HG02610 (cell line): ENCODE data around the gene ZDHHC3.
"Not testable (repeated sequence)": the region's sequence is repeated elsewhere in the genome, so short reads cannot be mapped to it uniquely, and the experiment has no call there.

ENCODE experiments used
- ATAC-seq: cut with Tn5 transposase; IDR thresholded peaks from one replicate; pipeline ENCODE4 v1.9.1; 2021; ENCODE audit warnings: mild to moderate bottlenecking, moderate library complexity; ENCODE audit not compliant: unreplicated experiment

ZDHHC3 gene

DNA sequence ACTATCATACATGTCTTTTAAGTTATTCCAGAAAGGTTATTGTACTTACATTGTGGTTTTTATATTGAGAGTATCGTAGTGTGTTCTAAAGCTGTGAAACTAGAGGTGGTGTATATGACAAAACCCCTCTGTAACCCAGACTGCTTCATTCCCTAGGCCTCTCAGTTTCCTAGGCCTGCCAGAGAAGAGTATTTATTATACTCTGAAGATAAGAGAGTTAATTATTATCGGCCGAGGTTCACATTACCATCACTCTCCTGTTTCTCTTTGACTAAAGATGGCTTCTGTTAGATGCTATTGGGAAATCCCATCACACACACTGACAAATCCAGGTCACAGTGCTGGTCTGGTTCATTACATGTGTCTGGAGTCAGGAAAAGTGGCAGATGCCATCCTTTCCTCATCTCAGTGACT is 20.6 kb upstream of the ZDHHC3 start:
- ATAC-seq: no peak

DNA sequence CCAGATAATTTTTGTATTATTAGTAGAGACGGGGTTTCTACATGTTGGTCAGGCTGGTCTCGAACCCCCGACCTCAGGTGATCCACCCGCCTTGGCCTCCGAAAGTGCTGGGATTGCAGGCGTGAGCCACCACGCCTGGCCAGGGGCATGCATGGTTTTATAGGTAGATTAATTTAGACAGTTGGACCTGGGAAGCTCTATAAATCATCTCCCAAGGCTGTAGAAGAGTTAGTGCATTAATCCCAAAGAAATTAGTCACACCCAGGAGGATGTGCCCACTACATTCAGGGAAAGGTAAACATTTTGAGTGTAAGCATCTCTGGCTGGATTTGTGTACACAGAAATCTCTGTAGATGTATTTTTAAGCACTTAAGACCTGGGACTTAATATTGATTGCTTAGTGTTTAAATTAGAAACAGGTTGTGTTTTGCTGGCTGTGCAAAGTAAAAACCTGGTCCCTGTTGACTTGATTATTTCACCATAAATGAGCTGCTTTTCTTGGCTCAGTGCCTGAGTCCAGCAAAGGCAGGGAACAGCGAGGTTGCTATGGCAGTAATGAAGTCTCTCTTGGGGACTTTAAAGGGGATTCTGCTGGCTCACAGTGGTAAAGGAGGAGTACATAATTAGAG is 19.3 kb upstream of the ZDHHC3 start:
- no peak for ATAC-seq

DNA sequence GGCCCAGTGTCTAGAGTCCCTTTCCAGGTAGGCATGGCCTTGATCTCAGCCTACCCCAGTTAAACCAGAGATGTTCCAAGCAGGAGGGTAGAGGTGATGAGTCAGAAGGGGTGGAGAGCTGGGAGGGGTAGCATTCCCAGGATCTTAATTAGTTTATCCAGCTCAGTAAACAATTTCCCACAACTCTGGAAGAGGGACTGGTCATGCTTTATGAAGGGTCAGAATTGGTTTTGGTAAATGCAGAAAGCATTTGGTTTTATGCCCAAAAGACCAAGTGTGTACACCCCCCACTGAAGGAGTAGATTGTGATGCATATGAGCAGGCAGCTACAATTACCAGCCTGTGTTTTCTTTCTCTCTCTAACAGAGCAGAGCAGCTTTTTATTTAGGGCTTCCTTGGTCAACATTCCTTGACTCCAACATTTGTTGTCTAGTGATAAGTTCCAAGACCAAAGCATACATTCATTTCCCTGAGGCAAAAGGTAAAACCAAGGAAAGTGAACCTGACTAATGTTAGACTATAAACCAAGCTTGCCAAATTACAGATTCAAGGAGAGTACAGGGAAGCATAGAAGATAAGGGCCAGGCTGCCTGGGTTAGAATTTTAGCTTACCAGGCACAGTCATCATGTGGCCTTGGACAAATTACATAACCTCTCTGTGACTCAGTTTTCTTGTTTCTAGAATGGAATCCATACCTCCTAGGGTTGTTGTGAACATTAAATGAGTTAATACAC is 17.7 kb upstream of the ZDHHC3 start:
- no peak for ATAC-seq

DNA sequence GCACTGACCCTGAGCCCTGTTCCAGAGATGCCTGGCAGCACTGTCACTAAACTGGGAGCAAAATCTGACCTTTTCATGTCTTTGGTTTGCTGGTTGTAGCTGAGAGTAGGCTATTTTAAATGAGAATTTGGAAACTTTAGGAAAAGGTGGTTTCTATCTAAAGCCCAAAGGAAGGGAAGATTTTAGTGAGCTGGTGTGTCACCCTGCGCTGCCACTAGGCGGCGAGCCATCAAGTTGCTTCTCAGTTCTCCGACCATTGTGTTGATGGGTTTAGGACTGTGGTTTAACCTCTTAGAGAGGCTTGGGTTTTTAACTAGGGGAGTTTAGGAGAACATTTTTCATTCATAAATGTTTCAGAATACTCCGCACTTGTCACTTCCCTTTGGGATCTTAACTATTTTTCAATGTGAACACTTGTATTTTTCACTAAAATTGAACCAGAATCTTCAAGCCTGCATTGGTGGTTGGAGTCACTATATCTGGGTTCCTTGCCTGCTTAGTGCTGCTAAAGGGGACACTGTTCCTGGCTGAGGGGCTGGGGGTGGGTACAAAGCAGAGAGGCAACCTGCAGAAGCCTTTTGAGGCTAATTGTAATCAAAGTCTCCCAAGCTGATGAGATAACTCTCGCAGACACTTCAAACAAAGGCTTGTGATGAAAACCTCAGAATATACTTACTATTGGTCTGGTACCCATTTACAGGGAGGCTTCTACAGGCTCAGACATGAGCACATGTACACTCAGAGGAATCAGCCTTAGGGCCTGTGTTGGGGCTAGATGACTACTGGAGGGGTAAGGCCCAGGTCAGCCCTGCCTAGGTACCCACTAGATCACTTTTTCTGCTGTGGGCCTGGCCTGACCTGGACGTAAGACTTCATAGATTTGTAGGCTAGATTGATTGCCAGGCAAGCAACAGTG is 16.8 kb upstream of the ZDHHC3 start:
- ATAC-seq: no peak

DNA sequence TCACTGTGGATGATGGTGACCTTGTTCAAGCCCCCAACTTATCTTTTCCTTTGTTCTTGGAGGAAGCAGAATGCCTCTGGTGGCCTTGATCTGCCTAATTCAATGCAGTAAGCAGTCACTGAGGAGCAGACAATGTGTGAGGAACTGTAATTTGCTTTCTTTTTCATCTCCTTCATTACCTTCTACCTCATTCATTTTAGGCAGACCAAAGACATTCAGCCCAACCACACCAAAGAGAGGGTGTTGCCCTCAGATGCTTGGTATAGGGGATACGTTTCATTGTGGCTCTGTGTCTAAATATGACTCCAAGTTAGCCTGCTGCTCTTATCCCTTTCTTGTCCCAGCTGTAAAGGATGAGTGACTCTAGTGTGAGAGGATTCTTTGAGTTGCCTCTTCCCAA is 15.4 kb upstream of the ZDHHC3 start:
- ATAC-seq: no peak

DNA sequence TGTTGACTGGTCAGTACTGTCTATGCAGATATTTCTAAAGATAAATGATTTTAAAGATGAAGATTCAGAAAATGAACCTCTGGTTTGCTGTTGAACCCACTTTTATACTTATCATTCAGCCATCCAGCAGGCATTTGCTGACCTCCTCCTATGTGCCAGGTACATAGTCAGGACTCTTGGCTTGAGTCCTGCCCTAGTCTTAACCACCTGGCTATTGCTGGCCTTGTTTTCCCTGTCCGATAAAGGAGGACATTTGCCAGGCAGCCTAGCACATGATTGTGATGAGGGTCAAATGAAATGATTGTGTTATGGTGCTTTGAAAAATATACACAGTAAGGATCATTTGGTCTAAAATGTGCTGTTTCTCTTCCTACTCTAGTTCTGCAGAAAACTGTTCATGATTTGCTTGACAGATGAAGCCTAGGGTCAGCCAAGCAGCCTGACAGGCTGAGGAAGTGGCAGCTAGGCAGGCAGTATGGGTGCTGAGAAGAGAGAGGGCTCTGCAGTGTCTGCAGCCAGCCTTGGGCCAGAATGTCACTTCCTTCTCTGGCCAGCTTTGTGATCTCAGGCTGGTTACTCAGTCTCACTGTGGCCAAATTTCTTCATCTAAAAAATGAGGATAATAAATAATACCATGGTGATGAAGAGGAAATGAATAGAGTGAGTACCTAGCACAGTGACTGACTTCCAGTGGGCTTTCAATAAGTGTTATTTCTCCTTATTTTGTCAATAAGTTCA is 13.8 kb upstream of the ZDHHC3 start:
- no peak for ATAC-seq

DNA sequence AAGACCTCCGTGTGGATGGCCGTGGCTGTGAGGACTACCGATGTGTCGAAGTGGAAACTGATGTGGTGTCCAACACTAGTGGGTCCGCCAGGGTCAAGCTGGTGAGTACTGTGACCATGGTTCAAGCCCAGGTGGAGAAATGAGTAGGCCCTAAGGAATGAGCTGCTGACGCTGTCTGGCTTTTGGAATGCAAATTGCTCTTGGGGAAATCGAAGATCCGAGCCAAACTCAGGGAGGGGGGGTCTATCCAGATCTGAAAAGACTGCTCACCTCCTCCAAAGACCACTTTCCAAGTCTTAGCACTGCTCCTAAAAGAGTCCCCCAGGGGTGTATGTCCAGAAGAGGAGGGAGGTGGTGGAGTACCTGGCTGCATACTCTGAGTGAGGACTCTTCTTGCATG is 13.2 kb upstream of the ZDHHC3 start:
- no peak for ATAC-seq

DNA sequence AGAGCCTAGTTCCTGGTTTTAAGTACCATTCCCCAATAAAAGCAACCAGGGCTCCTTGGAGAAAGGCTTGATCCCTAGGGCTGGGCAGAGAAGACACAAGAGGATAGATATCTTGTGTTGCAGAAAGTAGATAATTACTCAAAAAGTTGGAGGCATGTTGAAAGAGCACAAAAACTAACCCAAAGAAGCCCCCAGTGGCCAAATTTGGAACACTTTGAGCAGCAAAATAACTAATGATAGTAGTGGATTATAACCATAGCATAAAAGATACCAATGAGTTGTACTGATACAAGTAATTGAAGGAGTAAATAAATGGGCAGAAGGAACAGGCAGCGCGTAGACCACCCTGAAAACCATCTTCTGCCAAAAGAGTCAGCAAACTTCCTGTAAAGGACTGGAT is 12.1 kb upstream of the ZDHHC3 start:
- no peak for ATAC-seq

DNA sequence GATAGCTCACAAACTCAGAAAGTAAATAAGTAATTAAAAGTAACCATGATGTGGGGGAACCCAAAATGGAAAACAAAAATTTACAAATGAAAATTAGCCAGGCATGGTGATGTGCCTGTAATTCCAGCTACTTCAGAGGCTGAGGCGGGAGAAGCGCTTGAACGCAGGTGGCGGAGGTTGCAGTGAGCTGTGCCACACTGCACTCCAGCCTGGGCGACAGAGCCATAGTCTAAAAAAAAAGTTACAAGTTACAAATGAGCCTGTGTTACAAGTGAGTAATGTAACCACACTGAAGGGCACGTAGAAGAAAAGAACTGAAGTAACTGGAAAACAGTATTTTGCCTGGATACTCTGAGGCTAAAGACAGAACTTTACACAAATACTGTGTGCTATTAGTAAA is 11.4 kb upstream of the ZDHHC3 start:
- ATAC-seq: no peak

DNA sequence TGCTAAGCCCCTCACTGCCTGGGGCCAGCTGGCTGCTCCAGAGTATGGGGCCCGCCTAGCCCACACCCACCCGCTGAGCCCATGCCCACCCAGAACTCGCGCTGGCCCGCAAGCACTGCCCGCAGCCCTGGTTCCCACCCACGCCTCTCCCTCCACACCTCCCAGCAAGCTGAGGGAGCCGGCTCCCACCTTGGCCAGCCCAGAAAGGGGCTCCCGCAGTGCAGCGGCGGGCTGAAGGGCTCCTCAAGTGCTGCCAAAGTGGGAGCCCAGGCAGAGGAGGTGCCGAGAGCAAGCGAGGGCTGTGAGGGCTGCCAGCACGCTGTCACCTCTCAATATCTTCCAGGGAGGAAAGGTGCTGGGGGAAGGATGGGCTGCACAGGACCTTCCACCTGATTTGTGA is 10.4 kb upstream of the ZDHHC3 start:
- ATAC-seq: not testable (repeated sequence)

DNA sequence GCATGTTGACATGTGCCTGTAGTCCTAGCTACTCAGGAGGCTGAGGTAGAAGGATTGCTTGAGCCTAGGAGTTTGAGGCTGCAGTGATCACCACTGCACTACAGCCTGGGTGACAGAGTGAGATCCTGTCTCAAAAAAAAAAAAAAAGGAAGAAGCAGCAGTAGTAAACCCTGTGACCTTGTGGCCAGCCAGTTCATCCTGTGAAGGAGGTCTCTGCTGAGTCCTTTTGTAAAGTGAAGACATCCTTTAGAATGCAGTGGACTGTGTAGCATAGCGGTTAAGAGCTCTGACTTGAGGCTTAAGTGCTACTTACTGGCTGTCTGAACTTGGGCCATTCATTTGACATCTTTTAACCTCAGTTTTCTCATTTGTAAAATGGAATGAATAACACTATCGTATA is 8.4 kb upstream of the ZDHHC3 start:
- ATAC-seq: peak; percentile 74

DNA sequence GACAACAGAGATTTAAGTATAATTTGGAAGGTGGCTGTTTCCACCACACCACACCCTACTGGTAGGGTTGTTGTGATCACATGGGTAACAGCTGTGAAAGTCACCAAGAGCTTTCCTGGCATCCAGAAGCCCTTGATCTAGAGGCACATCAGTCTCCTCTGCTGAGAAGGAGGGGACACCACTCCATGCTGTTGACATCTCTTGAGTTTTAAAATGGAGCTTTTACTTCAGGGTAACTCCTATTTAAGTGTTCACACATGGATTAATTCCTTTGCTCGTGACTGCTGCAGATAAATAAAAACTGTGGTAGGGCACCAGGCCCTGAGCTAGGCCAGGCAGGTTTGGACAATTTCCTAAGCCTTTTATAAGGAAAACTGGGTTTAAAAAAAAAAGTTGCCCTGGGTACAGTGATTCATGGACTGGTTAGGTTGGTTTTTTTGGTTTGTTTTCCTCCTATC is 7.5 kb upstream of the ZDHHC3 start:
- no peak for ATAC-seq

DNA sequence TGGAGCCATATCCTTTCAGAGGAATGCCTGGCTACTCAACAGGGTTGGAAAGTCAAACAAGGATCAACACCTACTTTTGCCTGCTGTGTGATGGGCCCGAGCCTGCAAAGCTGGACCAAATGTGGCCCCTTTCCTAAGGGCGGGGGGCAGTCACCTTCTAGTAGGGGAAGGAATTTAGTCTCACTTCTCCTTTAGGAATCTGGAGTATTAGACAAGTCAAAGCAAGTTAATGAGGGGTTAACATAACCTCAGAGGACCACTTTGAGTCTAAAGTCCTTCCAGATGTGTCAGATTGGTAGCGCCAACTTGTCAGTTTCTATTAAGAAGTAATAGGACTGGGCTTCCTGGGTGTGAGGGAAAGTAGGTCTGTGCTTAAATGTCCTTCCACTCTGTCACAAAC is 6.8 kb upstream of the ZDHHC3 start:
- ATAC-seq: no peak

DNA sequence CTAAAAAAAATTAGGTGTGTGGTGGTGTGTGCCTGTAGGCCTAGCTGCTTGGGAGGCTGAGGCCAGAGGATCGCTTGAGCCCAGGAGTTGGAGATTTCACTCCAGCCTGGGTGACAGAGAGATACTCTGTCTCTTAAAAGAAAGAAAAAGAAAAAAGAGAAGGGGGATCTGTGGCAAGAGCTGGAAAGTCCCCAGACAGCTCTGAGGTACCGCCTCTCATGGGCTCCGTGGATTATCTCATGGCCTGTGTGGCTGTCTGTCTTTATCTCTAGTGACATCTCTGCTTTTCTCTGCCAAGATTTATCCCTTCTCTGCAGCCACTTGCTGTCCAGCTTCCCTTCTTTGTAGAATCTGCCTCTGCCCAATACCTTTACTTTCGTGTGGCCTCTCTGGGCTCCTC is 5.8 kb upstream of the ZDHHC3 start:
- peak; percentile 50 for ATAC-seq

DNA sequence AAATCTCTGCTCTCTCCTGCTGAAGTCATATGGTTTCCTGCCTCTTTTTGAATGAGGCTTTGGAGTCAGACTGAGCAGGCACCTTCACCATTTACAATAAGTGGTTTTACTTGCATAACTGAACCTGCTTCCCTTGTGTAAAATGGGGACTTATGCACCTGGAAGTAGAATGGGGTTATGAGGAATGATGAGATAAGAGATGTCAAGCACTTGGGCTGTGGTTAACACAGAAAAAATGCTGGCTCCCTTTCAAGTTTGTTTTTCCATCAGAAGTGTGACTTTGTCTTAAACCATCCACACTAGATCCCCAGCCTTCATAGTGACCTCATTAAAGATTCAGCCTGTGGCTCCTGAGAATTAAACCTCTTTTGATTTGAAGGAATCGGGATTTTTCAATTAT is 5.2 kb upstream of the ZDHHC3 start:
- ATAC-seq: no peak

DNA sequence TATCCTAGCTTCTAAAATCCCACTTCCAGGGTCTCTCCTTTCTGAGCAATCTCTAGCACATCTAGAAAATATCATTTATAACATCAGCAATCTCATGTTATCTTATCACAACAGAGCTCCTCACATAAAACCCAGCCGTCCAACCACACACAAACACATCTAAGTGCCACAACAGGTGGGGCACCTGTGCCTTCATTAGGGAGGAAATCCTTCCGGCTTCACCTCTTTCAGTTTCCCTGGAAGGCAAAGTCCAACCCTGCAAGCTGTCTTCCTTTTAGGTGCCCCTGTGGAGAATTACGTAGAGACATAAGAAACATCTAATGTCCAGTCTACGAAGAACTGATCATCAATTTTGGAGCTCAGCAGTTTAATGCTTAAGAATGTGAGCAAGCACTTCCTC is 1.6 kb downstream of the ZDHHC3 start:
- ATAC-seq: no peak

DNA sequence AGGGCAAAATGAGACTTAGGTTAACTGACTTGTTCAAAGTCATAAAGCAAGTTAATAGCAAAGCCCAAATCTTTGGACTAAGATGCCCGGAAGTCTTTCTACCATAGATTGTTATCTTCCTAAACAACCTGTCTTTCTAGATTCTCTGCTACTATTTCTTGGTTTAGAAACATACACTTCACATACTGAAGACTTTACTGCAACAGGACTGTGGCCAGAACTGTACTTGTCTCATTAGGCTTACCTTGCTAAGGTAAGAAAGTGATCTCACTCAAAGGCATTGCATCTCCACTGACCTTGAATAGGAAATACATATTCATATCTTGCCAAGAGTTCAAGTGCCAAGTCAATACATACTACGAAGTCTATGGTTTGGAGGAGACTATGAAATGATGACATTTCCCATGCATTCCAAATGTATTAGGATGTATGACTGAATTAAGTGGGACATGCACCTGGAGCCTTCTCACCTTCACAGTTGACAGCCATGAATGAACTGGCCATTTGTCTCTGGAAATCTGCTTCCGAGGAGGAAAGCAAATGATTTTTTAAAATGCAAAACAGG is 5.0 kb downstream of the ZDHHC3 start:
- ATAC-seq: no peak

DNA sequence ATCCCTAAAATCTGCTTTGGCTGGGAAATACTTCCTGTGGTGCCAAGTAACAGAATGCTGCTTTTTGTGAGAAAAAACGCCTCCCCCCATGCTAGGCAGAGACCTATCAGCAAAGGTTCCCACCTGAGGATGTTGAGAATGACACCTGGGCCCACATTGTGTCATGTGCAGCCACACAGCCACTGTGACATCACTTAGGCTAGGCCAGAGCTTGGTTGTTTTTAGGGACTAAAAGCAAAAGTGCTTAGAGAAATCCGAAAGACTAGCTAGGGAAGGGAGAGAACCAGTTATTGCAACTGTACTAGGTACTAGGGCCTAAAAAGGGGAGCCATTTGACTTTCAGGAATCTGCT is 6.2 kb downstream of the ZDHHC3 start:
- ATAC-seq: no peak

DNA sequence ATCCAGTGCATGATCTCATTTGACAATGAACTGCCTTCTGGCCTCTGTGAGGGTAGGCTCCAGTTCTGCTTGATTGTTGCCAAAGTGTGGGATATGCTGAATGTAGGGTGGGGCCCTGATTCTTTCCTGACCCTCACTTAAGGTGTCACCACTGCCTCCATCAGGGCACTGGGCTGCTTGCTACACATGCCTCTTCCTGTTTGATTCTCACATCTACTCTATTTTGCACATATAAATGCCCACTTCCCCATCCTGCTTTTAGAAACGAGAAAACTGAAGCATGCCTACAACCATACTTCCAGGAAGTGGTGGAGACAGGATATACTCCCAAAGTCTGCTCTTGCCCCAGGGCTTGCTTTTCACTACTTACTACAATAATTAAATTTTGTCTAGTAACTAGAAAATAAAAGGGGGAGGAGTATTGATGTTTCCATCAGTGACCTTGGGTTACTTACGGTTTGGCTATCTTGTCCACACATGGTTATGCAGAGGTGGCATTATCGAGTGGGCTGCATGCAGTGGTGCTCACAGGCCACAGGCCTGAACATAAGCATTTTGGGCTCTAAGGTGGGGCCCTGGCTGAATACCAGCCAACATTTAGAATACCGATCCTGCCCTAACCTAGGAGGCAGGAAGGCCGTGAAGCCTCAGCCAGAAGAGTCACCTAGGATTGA is 6.7 kb downstream of the ZDHHC3 start:
- ATAC-seq: no peak

DNA sequence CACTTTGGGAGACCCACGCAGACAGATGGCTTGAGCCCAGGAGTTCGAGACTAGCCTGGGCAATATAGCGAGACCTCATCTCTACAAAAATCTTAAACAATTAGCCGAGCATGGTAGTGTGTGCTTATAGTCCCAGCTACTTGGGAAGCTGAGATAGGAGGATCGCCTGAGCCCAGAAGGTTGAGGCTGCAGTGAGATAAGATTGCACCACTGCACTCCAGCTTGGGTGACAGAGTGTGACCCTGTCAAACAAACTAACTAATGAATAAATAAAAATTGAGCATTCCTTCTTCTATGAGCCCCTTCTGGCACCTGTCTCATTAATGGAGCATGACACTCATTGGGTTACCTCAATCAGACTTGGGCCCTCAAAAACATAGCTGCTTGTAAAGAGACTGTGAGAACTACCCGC is 7.5 kb downstream of the ZDHHC3 start:
- ATAC-seq: no peak
